Astrocyte (in vitro differentiated cells and primary cell): ENCODE data around the gene PICALM. TPM values are rescaled to one million over a fixed set of nuclear protein-coding genes. Genes with fewer than 3 reads are reported as not detected.
"Not testable (repeated sequence)": the region's sequence is repeated elsewhere in the genome, so short reads cannot be mapped to it uniquely, and the experiment has no call there.

Source experiments
- DNase-seq: peaks from one replicate; pipeline ENCODE4 v3.0.0-alpha.2; 2010; ENCODE audit warnings: low read depth
- FAIRE-seq: peaks from 2 replicates; lab custom pipeline; 2011; peaks lifted over from hg19 to GRCh38; lab: Jason Lieb, UNC
- H2AFZ ChIP-seq: 2 replicates; pipeline ENCODE4 v1.6.0; 2012; ENCODE audit warnings: low read depth, low read length, inconsistent platforms
- H3K27ac ChIP-seq: 2 replicates; pipeline ENCODE4 v1.5.1; 2011; ENCODE audit warnings: low read depth, low read length, inconsistent platforms
- H3K27me3 ChIP-seq: 2 replicates; pipeline ENCODE4 v1.6.0; 2011; ENCODE audit warnings: low read length, inconsistent platforms; ENCODE audit not compliant: insufficient read depth
- H3K36me3 ChIP-seq: 2 replicates; pipeline ENCODE4 v1.5.1; 2011; ENCODE audit warnings: low read length, inconsistent platforms; ENCODE audit not compliant: insufficient read depth
- H3K4me1 ChIP-seq: 2 replicates; pipeline ENCODE4 v1.5.1; 2011; ENCODE audit warnings: low read length, inconsistent platforms; ENCODE audit not compliant: insufficient read depth
- H3K4me2 ChIP-seq: 2 replicates; pipeline ENCODE4 v1.6.0; 2012; ENCODE audit warnings: low read length, inconsistent platforms
- H3K4me3 ChIP-seq: 2 replicates; pipeline ENCODE4 v1.5.1; 2011; ENCODE audit warnings: low read depth, mild to moderate bottlenecking, low read length, inconsistent platforms; ENCODE audit not compliant: insufficient read depth
- H3K79me2 ChIP-seq: 2 replicates; pipeline ENCODE4 v1.6.0; 2012; ENCODE audit warnings: mild to moderate bottlenecking, low read length, inconsistent platforms; ENCODE audit not compliant: insufficient read depth
- H3K9ac ChIP-seq: 2 replicates; pipeline ENCODE4 v1.6.0; 2012; ENCODE audit warnings: mild to moderate bottlenecking, low read length, inconsistent platforms
- H3K9me3 ChIP-seq: 2 replicates; pipeline ENCODE4 v1.5.1; 2012; ENCODE audit warnings: low read depth, mild to moderate bottlenecking, low read length, inconsistent platforms; ENCODE audit not compliant: insufficient read depth
- H4K20me1 ChIP-seq: 2 replicates; pipeline ENCODE4 v1.6.0; 2012; ENCODE audit warnings: low read length, inconsistent platforms; ENCODE audit not compliant: insufficient read depth
- H3K27ac Mint-ChIP-seq: one replicate; pipeline ENCODE4 v1.8.0; 2021; ENCODE audit warnings: mild to moderate bottlenecking, mixed read lengths; ENCODE audit not compliant: unreplicated experiment
- H3K27me3 Mint-ChIP-seq: one replicate; pipeline ENCODE4 v1.8.0; 2021; ENCODE audit warnings: low read depth, mixed read lengths; ENCODE audit not compliant: unreplicated experiment
- H3K36me3 Mint-ChIP-seq: one replicate; pipeline ENCODE4 v1.8.0; 2021; ENCODE audit warnings: low read depth, mixed read lengths; ENCODE audit not compliant: unreplicated experiment
- H3K4me1 Mint-ChIP-seq: one replicate; pipeline ENCODE4 v1.8.0; 2021; ENCODE audit warnings: low read depth, mixed read lengths; ENCODE audit not compliant: unreplicated experiment
- H3K4me3 Mint-ChIP-seq: one replicate; pipeline ENCODE4 v1.8.0; 2021; ENCODE audit warnings: mild to moderate bottlenecking, moderate library complexity, mixed read lengths; ENCODE audit not compliant: unreplicated experiment
- H3K9me3 Mint-ChIP-seq: one replicate; pipeline ENCODE4 v1.8.0; 2021; ENCODE audit warnings: mild to moderate bottlenecking, mixed read lengths; ENCODE audit not compliant: unreplicated experiment
- CTCF ChIP-seq: IDR thresholded peaks from 2 replicates; pipeline ENCODE4 v1.5.1; 2011; ENCODE audit warnings: low read depth, mild to moderate bottlenecking, inconsistent platforms, low read length, moderate library complexity; ENCODE audit not compliant: insufficient read depth
- EZH2 ChIP-seq: IDR thresholded peaks from 2 replicates; pipeline ENCODE4 v1.6.1; 2012; ENCODE audit warnings: mild to moderate bottlenecking, low read length, inconsistent platforms; ENCODE audit not compliant: insufficient read depth
- total RNA-seq: library from RNA; stranded (reverse); gene quantifications from 2 replicates; pipeline ENCODE4 v1.2.1, GENCODE V29; 2021

The PICALM gene
- total RNA-seq, 1 donor from 2014 or later = 260 TPM

- DNase-seq = no peak
- H3K4me3 Mint-ChIP-seq = no peak overlapping the region
- no peaks in the 10 kb centered on the region for H3K9me3 ChIP-seq
- no peaks in the 10 kb centered on the region for H3K4me1 ChIP-seq
- H3K4me2 ChIP-seq = peak overlapping the region; percentile 53
- peaks cover 12% of the 10 kb centered on the region for H3K9me3 Mint-ChIP-seq
- H3K4me3 ChIP-seq = no peak overlapping the region
- no peak for FAIRE-seq
- H3K27ac Mint-ChIP-seq = no peak overlapping the region
- no peaks in the 10 kb centered on the region for H3K27me3 Mint-ChIP-seq
- no peaks in the 10 kb centered on the region for H3K79me2 ChIP-seq
- peaks cover 9% of the 10 kb centered on the region for H3K36me3 Mint-ChIP-seq
- H4K20me1 ChIP-seq = no peaks in the 10 kb centered on the region
- no peaks in the 10 kb centered on the region for H3K36me3 ChIP-seq
- TF ChIP-seq EZH2 (no peak), CTCF (no peak)
- H2AFZ ChIP-seq = peak overlapping the region; percentile 9
- H3K27me3 ChIP-seq = no peaks in the 10 kb centered on the region
- no peak overlapping the region for H3K9ac ChIP-seq
- no peaks in the 10 kb centered on the region for H3K4me1 Mint-ChIP-seq
- no peak overlapping the region for H3K27ac ChIP-seq
These were observed 134.2 kb downstream of the PICALM start for GRCh38 chr11:85934596-85935169.

DNA sequence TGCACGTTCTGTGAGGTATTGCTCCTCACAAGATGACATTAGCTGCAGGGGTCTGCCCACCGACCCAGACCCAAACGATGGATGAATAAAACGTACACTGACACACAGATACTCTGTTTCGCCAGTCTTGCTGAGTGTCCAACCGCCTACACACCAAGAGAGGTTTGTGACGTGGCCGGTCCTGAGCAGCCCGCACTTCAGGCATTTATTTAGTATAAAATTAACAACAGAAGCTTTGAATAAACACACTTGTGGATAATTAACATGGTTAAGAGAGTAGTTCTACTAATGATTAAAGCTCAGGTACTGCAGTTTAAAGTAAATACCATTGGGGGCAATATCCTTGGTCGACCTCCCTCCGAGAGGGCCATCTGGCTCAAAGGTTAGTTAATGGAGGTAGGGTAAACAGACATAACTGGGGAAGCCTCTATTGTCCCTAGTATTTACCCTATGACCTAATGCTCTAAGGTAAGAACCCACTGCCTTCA is 138.0 kb downstream of the PICALM start:
- Histone ChIP-seq H4K20me1 (no peaks in the 10 kb centered on the region), H3K4me1 (no peaks in the 10 kb centered on the region), H3K4me3 (no peak overlapping the region), H3K27me3 (no peaks in the 10 kb centered on the region), H3K9me3 (no peaks in the 10 kb centered on the region), H3K36me3 (no peaks in the 10 kb centered on the region), H2AFZ (no peak overlapping the region), H3K9ac (no peak overlapping the region), H3K27ac (no peak overlapping the region), H3K79me2 (no peaks in the 10 kb centered on the region), H3K4me2 (no peak overlapping the region)
- H3K4me3 Mint-ChIP-seq = no peak overlapping the region
- DNase-seq (no peak), FAIRE-seq (no peak)
- H3K4me1 Mint-ChIP-seq = no peaks in the 10 kb centered on the region
- no peak for TF ChIP-seq EZH2
- no peak for TF ChIP-seq CTCF
- peaks cover 6% of the 10 kb centered on the region for H3K9me3 Mint-ChIP-seq
- H3K27me3 Mint-ChIP-seq = peaks cover 6% of the 10 kb centered on the region
- peaks cover 3% of the 10 kb centered on the region for H3K36me3 Mint-ChIP-seq
- no peak overlapping the region for H3K27ac Mint-ChIP-seq

GRCh38 chr11:85926653-85927214 is 142.2 kb downstream of the PICALM start:
- not testable (repeated sequence) for H3K79me2 ChIP-seq, H4K20me1 ChIP-seq, H3K27me3 ChIP-seq, H2AFZ ChIP-seq, H3K9me3 Mint-ChIP-seq, H3K4me3 Mint-ChIP-seq, H3K4me3 ChIP-seq, H3K4me2 ChIP-seq, H3K27ac ChIP-seq, H3K27ac Mint-ChIP-seq, DNase-seq, H3K9ac ChIP-seq, H3K9me3 ChIP-seq, H3K4me1 ChIP-seq, H3K36me3 ChIP-seq, H3K4me1 Mint-ChIP-seq, H3K36me3 Mint-ChIP-seq, H3K27me3 Mint-ChIP-seq, FAIRE-seq
